Kidney (tissue), 14 donors: ENCODE results near the gene TNNI3K. TPM values are rescaled to one million over a fixed set of nuclear protein-coding genes. Genes with fewer than 3 reads are reported as not detected.
A peak's percentile ranks its signal among the peaks of the same experiment; 100 is the strongest.

ENCODE experiments used
- DNase-seq, 5 donors: peaks; one replicate each; pipeline ENCODE4 v3.0.0-alpha.2; 2013 to 2020
- FAIRE-seq: peaks from 2 replicates; lab custom pipeline; 2012; peaks lifted over from hg19 to GRCh38; lab: Jason Lieb, UNC
- H3K27ac ChIP-seq, 2 donors: one replicate each; pipeline ENCODE4 v1.7.0; 2013; ENCODE audit warnings: low read depth in 2 of 2, low read length in 2 of 2, inconsistent platforms in 1 of 2
- H3K27me3 ChIP-seq: one replicate; pipeline ENCODE4 v1.7.1; 2013; ENCODE audit warnings: low read length, inconsistent platforms; ENCODE audit not compliant: control insufficient read depth, insufficient read depth
- H3K36me3 ChIP-seq, 3 donors: one replicate each; pipeline versions ENCODE4 v1.7.0 to v1.7.1; 2013; ENCODE audit warnings: low read length in 3 of 3, control low read depth in 1 of 3, inconsistent platforms in 1 of 3; ENCODE audit not compliant: insufficient read depth in 3 of 3, control insufficient read depth in 2 of 3
- H3K4me1 ChIP-seq, 3 donors: one replicate each; pipeline versions ENCODE4 v1.7.0 to v1.7.1; 2013; ENCODE audit warnings: low read length in 3 of 3, inconsistent platforms in 1 of 3, low read depth in 1 of 3; ENCODE audit not compliant: control insufficient read depth in 2 of 3, insufficient read depth in 2 of 3
- H3K4me3 ChIP-seq, 3 donors: one replicate each; pipeline versions ENCODE4 v1.7.0 to v1.8.1; 2013; ENCODE audit warnings: low read length in 3 of 3, control low read depth in 1 of 3, inconsistent platforms in 1 of 3
- H3K9ac ChIP-seq, 3 donors: one replicate each; pipeline versions ENCODE4 v1.7.0 to v1.7.1; 2013; ENCODE audit warnings: low read length in 3 of 3, control low read depth in 1 of 3, inconsistent platforms in 1 of 3
- H3K9me3 ChIP-seq, 3 donors: one replicate each; pipeline versions ENCODE4 v1.7.0 to v1.7.1; 2013; ENCODE audit warnings: low read length in 3 of 3, control low read depth in 1 of 3, inconsistent platforms in 1 of 3; ENCODE audit not compliant: control insufficient read depth in 2 of 3, insufficient read depth in 1 of 3
- CTCF ChIP-seq: IDR thresholded peaks from 3 replicates; pipeline ENCODE4 v1.5.1; 2012; ENCODE audit warnings: mild to moderate bottlenecking, moderate library complexity, borderline replicate concordance; ENCODE audit not compliant: insufficient read depth; ENCODE audit errors: extremely low read depth
- intact Hi-C: fragments of 100-400 bp; cut with DNase I; formaldehyde crosslinking; loops from one replicate; pipeline ENCODE4 v1.11.1; 2022
- polyA plus RNA-seq: library from polyadenylated mRNA; stranded (reverse); fragments of 350-450 nt; fragmentation: Illumina TruSeq; extraction: RNeasy Lipid Tissue Mini Kit (QIAGEN cat#74804); gene quantifications from one replicate; pipeline ENCODE4 v1.2.3, GENCODE V29; 2014; ENCODE audit warnings: low read depth, low replicate concordance; ENCODE audit not compliant: insufficient read depth
- total RNA-seq: library from RNA; stranded (reverse); fragmentation: NEBNext Ultra II Directional; extraction: Animal tissue kit (Norgen Biotek cat#: 25700); gene quantifications from one replicate; pipeline ENCODE4 v1.2.1, GENCODE V29; 2021
- donor health status: control.
- donor health status: control.
- donor health status: control.
- donor health status: control.
- donor health status: control.
- donor health status: DM: yes; HTN: yes; CAD: no.
- donor health status: Normal renal cell carcinoma (clear cell type).

The TNNI3K gene
- total and polyA plus RNA-seq, 2 donors from 2014 or later, result 1.4 to 2.2 TPM

GRCh38 chr1:74465193-74465681, 230.1 kb downstream of the TNNI3K start:
- H3K4me3 ChIP-seq, result no peak overlapping the region
- H3K27ac ChIP-seq, result no peak overlapping the region
- FAIRE-seq, result no peak
- no peaks in the 10 kb centered on the region for H3K9me3 ChIP-seq
- intact Hi-C loops, result no loop called here
- H3K36me3 ChIP-seq, result no peaks in the 10 kb centered on the region
- DNase-seq, result peak in 1 of 5 donors; percentile 62
- TF ChIP-seq CTCF, result no peak
- H3K9ac ChIP-seq, result no peak overlapping the region
- H3K27me3 ChIP-seq, result no peaks in the 10 kb centered on the region
- H3K4me1 ChIP-seq, result no peaks in the 10 kb centered on the region

- intact Hi-C loops, result no loop called here
- no peaks in the 10 kb centered on the region for H3K36me3 ChIP-seq
- no peak overlapping the region for H3K9ac ChIP-seq
- FAIRE-seq, result no peak
- no peak overlapping the region for H3K27ac ChIP-seq
- peak in 1 of 5 donors; percentile 22 for DNase-seq
- H3K9me3 ChIP-seq, result no peaks in the 10 kb centered on the region
- no peaks in the 10 kb centered on the region for H3K4me1 ChIP-seq
- no peak for TF ChIP-seq CTCF
- H3K4me3 ChIP-seq, result no peak overlapping the region
- no peaks in the 10 kb centered on the region for H3K27me3 ChIP-seq
Measured at GRCh38 chr1:74467786-74468377, 232.7 kb downstream of the TNNI3K start.

DNA sequence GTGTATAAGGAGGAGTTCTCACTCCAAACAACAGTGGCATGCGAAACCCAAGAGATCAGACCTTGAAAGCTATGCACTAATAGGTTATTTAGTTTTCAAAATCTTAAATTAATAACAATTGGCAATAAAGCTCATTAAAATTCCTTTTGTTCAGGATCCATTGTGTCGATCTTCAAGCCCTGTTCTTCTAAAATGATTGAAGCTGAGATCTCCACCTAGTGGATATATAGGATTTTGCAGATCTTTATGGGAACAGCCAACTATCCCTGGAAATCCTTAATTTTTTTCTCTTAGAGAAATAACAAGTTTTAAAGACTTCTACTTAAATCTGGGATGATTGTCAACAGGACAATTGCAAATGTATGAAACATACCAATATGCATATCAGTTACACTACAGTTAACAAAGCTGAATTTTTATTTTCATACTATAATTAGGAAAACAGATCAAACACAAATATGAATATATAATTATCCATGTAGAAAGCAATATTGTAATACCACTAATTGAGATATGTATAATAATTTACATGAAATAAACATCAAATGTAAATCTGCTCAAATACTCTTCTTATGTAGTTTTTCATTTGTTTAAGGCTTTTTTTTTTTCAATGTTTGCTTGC, 233.9 kb downstream of the TNNI3K start:
- peak in 2 of 5 donors; percentile 68 to 77 for DNase-seq
- H3K27ac ChIP-seq, result no peak overlapping the region
- no peaks in the 10 kb centered on the region for H3K4me1 ChIP-seq
- no peak overlapping the region for H3K4me3 ChIP-seq
- peak; percentile 93 for FAIRE-seq
- H3K36me3 ChIP-seq, result no peaks in the 10 kb centered on the region
- H3K9me3 ChIP-seq, result no peaks in the 10 kb centered on the region
- no peaks in the 10 kb centered on the region for H3K27me3 ChIP-seq
- H3K9ac ChIP-seq, result no peak overlapping the region
- peak; percentile 31 for TF ChIP-seq CTCF
- intact Hi-C loops, result no loop called here
